Hepatocyte (in vitro differentiated cells): ENCODE measurements around the gene CHTOP.

ENCODE experiments used
- CTCF ChIP-seq: fragments of 200-600 bp; sonication (generic); IDR thresholded peaks from 2 replicates; pipeline ENCODE4 v1.5.1; 2016; ENCODE audit warnings: antibody characterized with exemption, mild to moderate bottlenecking; ENCODE audit not compliant: poor library complexity
- EZH2 ChIP-seq: fragments of 200-600 bp; sonication (generic); IDR thresholded peaks from 2 replicates; pipeline ENCODE4 v1.6.1; 2016; ENCODE audit warnings: antibody characterized with exemption, mild to moderate bottlenecking, borderline replicate concordance

GRCh38 chr1:153631047-153632022 is 2.5 kb upstream of the CHTOP start:
- TF ChIP-seq CTCF: no peak
- no peak for TF ChIP-seq EZH2
